Hepatocyte (in vitro differentiated cells): ENCODE data around the gene CYP2C9. TPM values are rescaled to one million over a fixed set of nuclear protein-coding genes. Genes with fewer than 3 reads are reported as not detected.
A peak's percentile ranks its signal among the peaks of the same experiment; 100 is the strongest.

Experiments used
- DNase-seq: peaks from one replicate; pipeline ENCODE4 v3.0.0-alpha.2; 2016; ENCODE audit warnings: low spot score
- H2AFZ ChIP-seq: fragments of 200-600 bp; sonication (generic); 2 replicates; pipeline ENCODE4 v1.6.0; 2016; ENCODE audit warnings: antibody characterized with exemption, mild to moderate bottlenecking
- H3K27ac ChIP-seq: fragments of 200-600 bp; sonication (generic); 2 replicates; pipeline ENCODE4 v1.5.1; 2016; ENCODE audit warnings: mild to moderate bottlenecking
- H3K27me3 ChIP-seq: fragments of 200-600 bp; sonication (generic); 2 replicates; pipeline ENCODE4 v1.6.1; 2016
- H3K36me3 ChIP-seq: fragments of 200-600 bp; sonication (generic); replicated peaks from 2 replicates; pipeline ENCODE4 v1.5.1; 2016; ENCODE audit warnings: low read depth; ENCODE audit not compliant: insufficient read depth
- H3K4me1 ChIP-seq: fragments of 200-600 bp; sonication (generic); 2 replicates; pipeline ENCODE4 v1.5.1; 2016; ENCODE audit warnings: mild to moderate bottlenecking, moderate library complexity; ENCODE audit not compliant: insufficient read depth
- H3K4me2 ChIP-seq: fragments of 200-600 bp; sonication (generic); 2 replicates; pipeline ENCODE4 v1.6.0; 2016
- H3K4me3 ChIP-seq: fragments of 200-600 bp; sonication (generic); 2 replicates; pipeline ENCODE4 v1.5.1; 2016; ENCODE audit warnings: mild to moderate bottlenecking
- H3K79me2 ChIP-seq: fragments of 200-600 bp; sonication (generic); 2 replicates; pipeline ENCODE4 v1.6.0; 2017; ENCODE audit warnings: mild to moderate bottlenecking
- H3K9me2 ChIP-seq: fragments of 200-600 bp; sonication (generic); replicated peaks from 2 replicates; pipeline ENCODE4 v1.6.0; 2017; ENCODE audit warnings: mild to moderate bottlenecking; ENCODE audit not compliant: insufficient read depth
- H3K9me3 ChIP-seq: fragments of 200-600 bp; sonication (generic); 2 replicates; pipeline ENCODE4 v1.5.1; 2016; ENCODE audit warnings: low read depth, mild to moderate bottlenecking
- H4K20me1 ChIP-seq: fragments of 200-600 bp; sonication (generic); 2 replicates; pipeline ENCODE4 v1.6.0; 2016; ENCODE audit warnings: mild to moderate bottlenecking; ENCODE audit not compliant: insufficient read depth, poor library complexity, severe bottlenecking
- EZH2 ChIP-seq: fragments of 200-600 bp; sonication (generic); IDR thresholded peaks from 2 replicates; pipeline ENCODE4 v1.6.1; 2016; ENCODE audit warnings: antibody characterized with exemption, mild to moderate bottlenecking, borderline replicate concordance
- EZH2phosphoT487 ChIP-seq: fragments of 200-600 bp; sonication (generic); IDR thresholded peaks from one replicate; pipeline ENCODE4 v1.6.1; 2018; ENCODE audit warnings: antibody characterized with exemption, mild to moderate bottlenecking, low read depth, moderate library complexity; ENCODE audit not compliant: unreplicated experiment, severe bottlenecking
- WGBS: methylation state at CpG from one replicate; pipeline ENCODE4 v1.1.6; 2016; ENCODE audit warnings: low lambda C conversion rate; ENCODE audit errors: missing lambda C conversion rate; 5-methylcytosine and 5-hydroxymethylcytosine counted together
- polyA plus RNA-seq: library from polyadenylated mRNA; unstranded; fragments of >200 nt; fragmentation: Nextera tagmentation; extraction: Ambion mirVana; gene quantifications from 2 replicates; pipeline ENCODE4 v1.2.1, GENCODE V29; 2016
- total RNA-seq: library from RNA; depleted of rRNA; stranded (reverse); fragments of >200 nt; gene quantifications from 2 replicates; pipeline ENCODE4 v1.2.3, GENCODE V29; 2014
- TF ChIP-seq, protein P1 (sequence below): fragments of 200-600 bp; sonication (generic); IDR thresholded peaks from 2 replicates; pipeline ENCODE4 v1.5.1; 2016; ENCODE audit warnings: antibody characterized with exemption, mild to moderate bottlenecking; ENCODE audit not compliant: poor library complexity

Gene CYP2C9
- total and polyA plus RNA-seq, 2 experiments from 2014 or later: 32.1 to 61.1 TPM

DNA sequence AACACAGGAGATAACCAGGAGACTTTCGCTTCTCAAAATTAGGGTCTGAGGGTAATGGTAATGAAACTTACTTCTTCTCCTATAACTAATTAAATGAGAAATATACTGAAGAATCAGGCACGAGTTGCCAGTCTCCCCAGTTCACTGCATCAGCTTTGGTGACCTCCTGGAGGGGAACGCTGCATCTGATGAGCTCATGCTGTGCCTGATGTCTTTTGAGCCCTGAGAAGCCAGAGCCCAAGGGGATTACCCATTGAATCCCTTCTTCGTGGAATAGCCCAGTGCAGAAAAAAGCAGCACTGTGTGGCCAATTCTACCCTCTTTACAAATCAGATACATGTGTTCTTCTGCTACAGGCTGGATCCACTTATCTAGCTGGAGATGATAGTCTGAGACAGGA, 45.1 kb downstream of the CYP2C9 start:
- Histone ChIP-seq H3K4me2 (no peak overlapping the region), H3K4me3 (no peak overlapping the region), H2AFZ (no peak overlapping the region), H4K20me1 (no peaks in the 10 kb centered on the region), H3K27ac (no peak overlapping the region), H3K27me3 (no peaks in the 10 kb centered on the region), H3K9me3 (no peaks in the 10 kb centered on the region), H3K79me2 (no peaks in the 10 kb centered on the region), H3K4me1 (no peaks in the 10 kb centered on the region), H3K9me2 (no peaks in the 10 kb centered on the region), H3K36me3 (no peaks in the 10 kb centered on the region)
- TF ChIP-seq EZH2 (no peak), EZH2phosphoT487 (no peak)
- TF ChIP-seq, protein P1, sequence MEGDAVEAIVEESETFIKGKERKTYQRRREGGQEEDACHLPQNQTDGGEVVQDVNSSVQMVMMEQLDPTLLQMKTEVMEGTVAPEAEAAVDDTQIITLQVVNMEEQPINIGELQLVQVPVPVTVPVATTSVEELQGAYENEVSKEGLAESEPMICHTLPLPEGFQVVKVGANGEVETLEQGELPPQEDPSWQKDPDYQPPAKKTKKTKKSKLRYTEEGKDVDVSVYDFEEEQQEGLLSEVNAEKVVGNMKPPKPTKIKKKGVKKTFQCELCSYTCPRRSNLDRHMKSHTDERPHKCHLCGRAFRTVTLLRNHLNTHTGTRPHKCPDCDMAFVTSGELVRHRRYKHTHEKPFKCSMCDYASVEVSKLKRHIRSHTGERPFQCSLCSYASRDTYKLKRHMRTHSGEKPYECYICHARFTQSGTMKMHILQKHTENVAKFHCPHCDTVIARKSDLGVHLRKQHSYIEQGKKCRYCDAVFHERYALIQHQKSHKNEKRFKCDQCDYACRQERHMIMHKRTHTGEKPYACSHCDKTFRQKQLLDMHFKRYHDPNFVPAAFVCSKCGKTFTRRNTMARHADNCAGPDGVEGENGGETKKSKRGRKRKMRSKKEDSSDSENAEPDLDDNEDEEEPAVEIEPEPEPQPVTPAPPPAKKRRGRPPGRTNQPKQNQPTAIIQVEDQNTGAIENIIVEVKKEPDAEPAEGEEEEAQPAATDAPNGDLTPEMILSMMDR: no peak
- peak; percentile 5 for DNase-seq
- 43% methylated on average over 4 of the region's 4 CpGs for WGBS

- no peak for DNase-seq
- H3K27ac ChIP-seq: no peak overlapping the region
- H3K36me3 ChIP-seq: no peaks in the 10 kb centered on the region
- H3K9me2 ChIP-seq: no peaks in the 10 kb centered on the region
- H3K4me3 ChIP-seq: no peak overlapping the region
- H3K4me2 ChIP-seq: no peak overlapping the region
- H3K4me1 ChIP-seq: peaks cover 15% of the 10 kb centered on the region
- TF ChIP-seq, protein P1: no peak
- TF ChIP-seq EZH2phosphoT487: no peak
- TF ChIP-seq EZH2: no peak
- H3K9me3 ChIP-seq: no peaks in the 10 kb centered on the region
- H3K79me2 ChIP-seq: no peaks in the 10 kb centered on the region
- H2AFZ ChIP-seq: no peak overlapping the region
- H3K27me3 ChIP-seq: no peaks in the 10 kb centered on the region
- H4K20me1 ChIP-seq: no peaks in the 10 kb centered on the region
Observed at GRCh38 chr10:94989192-94989591, 50.7 kb downstream of the CYP2C9 start.

DNA sequence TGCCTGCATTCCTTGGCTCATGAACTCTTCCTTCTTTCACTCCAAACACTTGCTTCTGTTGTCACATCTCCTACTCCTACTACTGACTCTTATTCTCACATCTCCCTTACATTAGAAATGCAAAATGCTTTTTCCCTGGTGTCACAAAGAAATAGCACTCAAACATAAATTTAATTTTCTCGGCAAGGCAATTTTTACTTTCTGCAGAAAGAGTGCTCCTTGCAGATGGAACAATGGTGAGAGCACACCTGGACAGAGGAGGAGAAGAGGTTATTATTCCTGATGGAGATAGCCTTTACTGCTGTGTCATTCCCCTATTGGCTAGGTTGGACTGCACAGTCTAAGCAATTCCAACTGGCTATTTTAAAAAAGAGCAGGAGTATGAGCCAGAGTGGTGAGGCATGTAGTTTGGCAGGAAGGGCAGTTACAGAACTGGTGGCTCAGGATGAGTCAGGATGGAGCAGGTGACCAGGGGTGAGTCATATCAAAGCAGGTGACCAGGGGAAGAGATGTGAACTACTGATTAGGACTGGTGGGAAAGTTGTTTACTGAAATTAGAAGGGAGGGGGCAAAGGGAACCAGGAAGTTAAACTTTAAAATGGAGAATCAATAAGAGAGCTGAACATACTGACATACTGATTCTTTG, 52.9 kb downstream of the CYP2C9 start:
- H3K9me3 ChIP-seq: no peaks in the 10 kb centered on the region
- no peaks in the 10 kb centered on the region for H4K20me1 ChIP-seq
- DNase-seq: peak; percentile 84
- H3K36me3 ChIP-seq: no peaks in the 10 kb centered on the region
- no peaks in the 10 kb centered on the region for H3K9me2 ChIP-seq
- TF ChIP-seq EZH2phosphoT487: no peak
- TF ChIP-seq EZH2: no peak
- TF ChIP-seq, protein P1: no peak
- peak overlapping the region; percentile 9 for H3K4me2 ChIP-seq
- H2AFZ ChIP-seq: peak overlapping the region; percentile 15
- peak overlapping the region; percentile 91 for H3K27ac ChIP-seq
- 89% methylated on average over 1 of the region's 1 CpG for WGBS
- no peaks in the 10 kb centered on the region for H3K27me3 ChIP-seq
- H3K4me1 ChIP-seq: peaks cover 15% of the 10 kb centered on the region
- H3K4me3 ChIP-seq: no peak overlapping the region
- H3K79me2 ChIP-seq: no peaks in the 10 kb centered on the region
